Duodenal mucosa (tissue), 2 donors: ENCODE results near the gene TPPP2.
A peak's percentile ranks its signal among the peaks of the same experiment; 100 is the strongest.
"Not testable (repeated sequence)": the region's sequence is repeated elsewhere in the genome, so short reads cannot be mapped to it uniquely, and the experiment has no call there.

Source experiments
- H3K27ac ChIP-seq: one replicate; pipeline ENCODE4 v1.7.0; 2013; ENCODE audit warnings: low read depth, low read length
- H3K27me3 ChIP-seq, 2 donors: one replicate each; pipeline ENCODE4 v1.7.0; 2013; ENCODE audit warnings: low read length in 2 of 2, control low read depth in 1 of 2; ENCODE audit not compliant: insufficient read depth in 2 of 2, control insufficient read depth in 1 of 2
- H3K36me3 ChIP-seq, 2 donors: one replicate each; pipeline ENCODE4 v1.7.0; 2013; ENCODE audit warnings: low read length in 2 of 2, control low read depth in 1 of 2; ENCODE audit not compliant: insufficient read depth in 2 of 2, control insufficient read depth in 1 of 2
- H3K4me1 ChIP-seq, 2 donors: one replicate each; pipeline ENCODE4 v1.7.0; 2013; ENCODE audit warnings: low read length in 2 of 2, control low read depth in 1 of 2; ENCODE audit not compliant: insufficient read depth in 2 of 2, control insufficient read depth in 1 of 2
- H3K4me3 ChIP-seq, 2 donors: one replicate each; pipeline ENCODE4 v1.7.0; 2013; ENCODE audit warnings: low read length in 2 of 2, low read depth in 1 of 2
- H3K9ac ChIP-seq, 2 donors: one replicate each; pipeline ENCODE4 v1.7.0; 2013; ENCODE audit warnings: low read length in 2 of 2, low read depth in 1 of 2
- H3K9me3 ChIP-seq, 2 donors: one replicate each; pipeline ENCODE4 v1.7.0; 2013; ENCODE audit warnings: low read length in 2 of 2, control low read depth in 1 of 2; ENCODE audit not compliant: control insufficient read depth in 1 of 2

Gene TPPP2

GRCh38 chr14:21029917-21030316 lies at the start of gene TPPP2:
TPPP2 (plus strand) TSS chr14:21030217; CDS start chr14:21030582, 365 bp downstream.
- H3K36me3 ChIP-seq, result no peaks in the 10 kb centered on the region
- no peaks in the 10 kb centered on the region for H3K27me3 ChIP-seq
- no peaks in the 10 kb centered on the region for H3K4me1 ChIP-seq
- H3K9me3 ChIP-seq, result no peaks in the 10 kb centered on the region
- H3K4me3 ChIP-seq, result no peak within 1 kb of the TSS
- no peak within 1 kb of the TSS for H3K9ac ChIP-seq
- no peak within 1 kb of the TSS for H3K27ac ChIP-seq

GRCh38 chr14:20980906-20981305 lies 49.1 kb upstream of the TPPP2 start:
- Histone ChIP-seq H3K27me3 (no peaks in the 10 kb centered on the region), H3K9ac (no peak overlapping the region), H3K36me3 (no peaks in the 10 kb centered on the region), H3K27ac (no peak overlapping the region), H3K4me1 (peaks cover 0 to 12% of the 10 kb centered on the region in 2 donors), H3K9me3 (no peaks in the 10 kb centered on the region), H3K4me3 (no peak overlapping the region)

- Histone ChIP-seq H3K36me3 (no peaks in the 10 kb centered on the region), H3K9me3 (no peaks in the 10 kb centered on the region), H3K4me1 (peaks cover 0 to 17% of the 10 kb centered on the region in 2 donors), H3K9ac (no peak overlapping the region), H3K27ac (no peak overlapping the region), H3K4me3 (no peak overlapping the region), H3K27me3 (no peaks in the 10 kb centered on the region)
Measured at GRCh38 chr14:20982646-20983369, 47.2 kb upstream of the TPPP2 start.

GRCh38 chr14:20985650-20986049 lies 44.4 kb upstream of the TPPP2 start:
- not testable (repeated sequence) for H3K9me3 ChIP-seq, H3K4me3 ChIP-seq, H3K27me3 ChIP-seq, H3K9ac ChIP-seq, H3K27ac ChIP-seq, H3K36me3 ChIP-seq
- H3K4me1 ChIP-seq, result peaks cover 16 to 30% of the 10 kb centered on the region in 2 donors

- Histone ChIP-seq H3K4me1 (peaks cover 26 to 36% of the 10 kb centered on the region in 2 donors), H3K9me3 (no peaks in the 10 kb centered on the region), H3K4me3 (no peak overlapping the region), H3K36me3 (no peaks in the 10 kb centered on the region), H3K27ac (no peak overlapping the region), H3K27me3 (no peaks in the 10 kb centered on the region), H3K9ac (no peak overlapping the region)
Measured at GRCh38 chr14:20986811-20987210, 43.2 kb upstream of the TPPP2 start.

GRCh38 chr14:20988717-20989470 lies 41.1 kb upstream of the TPPP2 start:
- no peaks in the 10 kb centered on the region for H3K27me3 ChIP-seq
- H3K27ac ChIP-seq, result peak overlapping the region; percentile 69
- H3K36me3 ChIP-seq, result peaks cover 7 to 15% of the 10 kb centered on the region in 2 donors
- H3K4me1 ChIP-seq, result peaks cover 24 to 26% of the 10 kb centered on the region in 2 donors
- no peaks in the 10 kb centered on the region for H3K9me3 ChIP-seq
- peak overlapping the region; percentile 50 to 100 for H3K4me3 ChIP-seq
- peak overlapping the region; percentile 40 to 44 for H3K9ac ChIP-seq

- no peaks in the 10 kb centered on the region for H3K27me3 ChIP-seq
- peak overlapping the region in 1 of 2 donors; percentile 44 for H3K9ac ChIP-seq
- H3K36me3 ChIP-seq, result peaks cover 7 to 21% of the 10 kb centered on the region in 2 donors
- H3K27ac ChIP-seq, result peak overlapping the region; percentile 69
- H3K4me1 ChIP-seq, result peaks cover 24 to 26% of the 10 kb centered on the region in 2 donors
- peak overlapping the region; percentile 50 to 100 for H3K4me3 ChIP-seq
- H3K9me3 ChIP-seq, result no peaks in the 10 kb centered on the region
Measured at GRCh38 chr14:20989471-20989786, 40.6 kb upstream of the TPPP2 start.

GRCh38 chr14:20989787-20990600 lies 40.0 kb upstream of the TPPP2 start, which contains the start of gene METTL17:
METTL17 (plus strand) TSS chr14:20989980; CDS start chr14:20990003, 23 bp downstream.
- Histone ChIP-seq H3K4me1 (peaks cover 24 to 26% of the 10 kb centered on the region in 2 donors), H3K4me3 (peak within 1 kb of the TSS; percentile 99 to 100), H3K27ac (peak within 1 kb of the TSS; percentile 69), H3K27me3 (no peaks in the 10 kb centered on the region), H3K9ac (peak within 1 kb of the TSS; percentile 75 to 90), H3K36me3 (peaks cover 7 to 26% of the 10 kb centered on the region in 2 donors), H3K9me3 (no peaks in the 10 kb centered on the region)

- Histone ChIP-seq H3K27ac (no peak overlapping the region), H3K36me3 (peaks cover 19 to 53% of the 10 kb centered on the region in 2 donors), H3K4me1 (peaks cover 2 to 19% of the 10 kb centered on the region in 2 donors), H3K9ac (no peak overlapping the region), H3K27me3 (no peaks in the 10 kb centered on the region), H3K4me3 (no peak overlapping the region), H3K9me3 (no peaks in the 10 kb centered on the region)
Measured at GRCh38 chr14:20996521-20996920, 33.5 kb upstream of the TPPP2 start.
